ENCODE results near the gene SMIM43.

DNA sequence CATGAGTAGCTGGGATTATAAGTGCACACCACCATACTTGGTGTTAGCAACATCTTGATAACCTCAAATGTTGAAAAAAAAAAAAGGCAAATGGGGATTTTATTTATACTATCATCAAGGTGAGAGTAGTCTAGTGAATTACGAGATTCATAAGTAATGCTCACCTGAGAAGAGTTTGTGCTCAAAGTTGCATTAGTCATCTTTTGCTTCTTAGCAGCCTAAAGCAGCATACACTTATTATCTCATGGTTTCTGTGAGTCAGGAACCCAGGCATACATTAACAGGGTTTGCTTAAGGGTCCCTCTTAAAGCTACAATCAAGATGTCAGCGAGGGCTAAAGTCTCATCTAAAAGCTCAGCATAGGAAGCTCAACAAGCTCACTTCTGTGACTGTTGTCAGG is 28.0 kb upstream of the SMIM43 start:
- TF ChIP-seq, protein P1, sequence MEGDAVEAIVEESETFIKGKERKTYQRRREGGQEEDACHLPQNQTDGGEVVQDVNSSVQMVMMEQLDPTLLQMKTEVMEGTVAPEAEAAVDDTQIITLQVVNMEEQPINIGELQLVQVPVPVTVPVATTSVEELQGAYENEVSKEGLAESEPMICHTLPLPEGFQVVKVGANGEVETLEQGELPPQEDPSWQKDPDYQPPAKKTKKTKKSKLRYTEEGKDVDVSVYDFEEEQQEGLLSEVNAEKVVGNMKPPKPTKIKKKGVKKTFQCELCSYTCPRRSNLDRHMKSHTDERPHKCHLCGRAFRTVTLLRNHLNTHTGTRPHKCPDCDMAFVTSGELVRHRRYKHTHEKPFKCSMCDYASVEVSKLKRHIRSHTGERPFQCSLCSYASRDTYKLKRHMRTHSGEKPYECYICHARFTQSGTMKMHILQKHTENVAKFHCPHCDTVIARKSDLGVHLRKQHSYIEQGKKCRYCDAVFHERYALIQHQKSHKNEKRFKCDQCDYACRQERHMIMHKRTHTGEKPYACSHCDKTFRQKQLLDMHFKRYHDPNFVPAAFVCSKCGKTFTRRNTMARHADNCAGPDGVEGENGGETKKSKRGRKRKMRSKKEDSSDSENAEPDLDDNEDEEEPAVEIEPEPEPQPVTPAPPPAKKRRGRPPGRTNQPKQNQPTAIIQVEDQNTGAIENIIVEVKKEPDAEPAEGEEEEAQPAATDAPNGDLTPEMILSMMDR (conservative IDR thresholded peaks at IDR 0.05; ENCODE audit: low read length): no peak
- no peak for TF ChIP-seq EZH2phosphoT487 (IDR thresholded peaks at IDR 0.05; ENCODE audit: borderline replicate concordance)

All from Loucy (cell line).